ENCODE results near the gene CEP97. TPM values are rescaled to one million over a fixed set of nuclear protein-coding genes. Genes with fewer than 3 reads are reported as not detected.

The CEP97 gene
- total and polyA plus RNA-seq, 9 of the 15 experiments (the other 6 are each of a cell fraction or from before 2014, with no cell fraction given), result 2.0 to 10.1 (median 4.3) TPM

GRCh38 chr3:101675709-101676215 is 48.7 kb upstream of the CEP97 start (continued):
- no peak for TF ChIP-seq MGA (IDR thresholded peaks at IDR 0.05)
- no peak for TF ChIP-seq SRF (CRISPR knock-in tag; IDR thresholded peaks at IDR 0.05)
- TF ChIP-seq TCFL5 (CRISPR knock-in tag; conservative IDR thresholded peaks at IDR 0.05), result no peak
- no peak for TF ChIP-seq NFXL1 (CRISPR knock-in tag; IDR thresholded peaks at IDR 0.05)
- no peak for TF ChIP-seq ARHGAP35 (IDR thresholded peaks at IDR 0.05; ENCODE audit: partially characterized antibody)
- no peak for TF ChIP-seq ZNF407 (IDR thresholded peaks at IDR 0.05; ENCODE audit: low read depth)
- TF ChIP-seq SOX6 (IDR thresholded peaks at IDR 0.05), result peak; percentile 18; the same call in 1 of the 2 replicates

Measured in K562 (cell line).